CD4-positive, alpha-beta T cell (primary cell): Measurements from ENCODE around the gene KRT79. TPM values are rescaled to one million over a fixed set of nuclear protein-coding genes. Genes with fewer than 3 reads are reported as not detected.

Source experiments
- ATAC-seq: fragments of 200-7000 bp; cut with Tn5 transposase; one replicate; pipeline ENCODE4 v1.10.0; 2022; ENCODE audit warnings: mild to moderate bottlenecking; ENCODE audit not compliant: poor library complexity
- CTCF ChIA-PET: fragments of 350-600 bp; sonication (Branson Sonifier 250); formaldehyde crosslinking; loops from one replicate; lab custom pipeline; 2021; ENCODE audit warnings: antibody characterized with exemption, inconsistent platforms; lab: Charles Lee
- POLR2A ChIA-PET: fragments of 350-600 bp; sonication (Branson Sonifier 250); formaldehyde crosslinking; loops from one replicate; lab custom pipeline; 2021; ENCODE audit warnings: antibody characterized with exemption, inconsistent platforms; lab: Charles Lee
- DNase-seq, 14 experiments: peaks; one replicate each; pipeline ENCODE4 v3.0.0-alpha.2; 2013 to 2020; ENCODE audit warnings: mixed read lengths in 2 of 14
- H3K27ac ChIP-seq, 2 donors: one replicate each; pipeline versions ENCODE4 v1.5.1 to v1.7.0; 2013; ENCODE audit warnings: low read length in 2 of 2, low read depth in 1 of 2, mild to moderate bottlenecking in 1 of 2
- H3K27me3 ChIP-seq, 2 experiments: 1 replicate in 1 of 2; 2 replicates in 1 of 2; pipeline versions ENCODE4 v1.6.1 to v1.7.0; 2013; ENCODE audit warnings: low read length in 2 of 2, control low read depth in 1 of 2, mild to moderate bottlenecking in 1 of 2, moderate library complexity in 1 of 2; ENCODE audit not compliant: insufficient read depth in 2 of 2, control insufficient read depth in 1 of 2
- H3K36me3 ChIP-seq: one replicate; pipeline ENCODE4 v1.6.1; 2013; ENCODE audit warnings: low read length, control low read depth; ENCODE audit not compliant: insufficient read depth
- H3K4me1 ChIP-seq: one replicate; pipeline ENCODE4 v1.6.1; 2013; ENCODE audit warnings: low read length, control low read depth; ENCODE audit not compliant: insufficient read depth
- H3K4me3 ChIP-seq: one replicate; pipeline ENCODE4 v1.5.1; 2013; ENCODE audit warnings: mild to moderate bottlenecking, low read length, moderate library complexity
- H3K9me3 ChIP-seq, 2 experiments: 1 replicate in 1 of 2; 2 replicates in 1 of 2; pipeline versions ENCODE4 v1.6.1 to v1.7.0; 2013; ENCODE audit warnings: low read length in 2 of 2, mild to moderate bottlenecking in 2 of 2, control low read depth in 1 of 2, moderate library complexity in 1 of 2; ENCODE audit not compliant: control insufficient read depth in 1 of 2, insufficient read depth in 1 of 2
- H3K27ac Mint-ChIP-seq: one replicate; pipeline ENCODE4 v1.8.0; 2020; ENCODE audit warnings: mixed read lengths
- H3K27me3 Mint-ChIP-seq: one replicate; pipeline ENCODE4 v1.8.0; 2021; ENCODE audit warnings: mixed read lengths
- H3K36me3 Mint-ChIP-seq: one replicate; pipeline ENCODE4 v1.8.0; 2021; ENCODE audit warnings: low read depth, mixed read lengths
- H3K4me1 Mint-ChIP-seq: one replicate; pipeline ENCODE4 v1.8.0; 2021; ENCODE audit warnings: low read depth, mixed read lengths
- H3K4me3 Mint-ChIP-seq: one replicate; pipeline ENCODE4 v1.8.0; 2020; ENCODE audit warnings: mild to moderate bottlenecking, mixed read lengths
- H3K9me3 Mint-ChIP-seq: one replicate; pipeline ENCODE4 v1.8.0; 2020; ENCODE audit warnings: mixed read lengths
- intact Hi-C, 2 experiments: fragments of 100-400 bp; cut with DNase I in 1 of 2; cut with micrococcal nuclease in 1 of 2; formaldehyde crosslinking; loops; one replicate each; pipeline versions ENCODE4 v1.15.1 to v1.9.0; 2023 to 2025; cut with DNase I, micrococcal nuclease
- total RNA-seq, 174 experiments: library from RNA in 2 of 174; stranded (reverse) in 2 of 174; gene quantifications; one replicate each; pipeline ENCODE4 v1.2.3 and lab custom pipeline; 2021 to 2026
- TF ChIP-seq, protein P1 (sequence below): fragments of 200-600 bp; IDR thresholded peaks from one replicate; pipeline ENCODE4 v1.8.0; 2022; ENCODE audit warnings: antibody characterized with exemption, mild to moderate bottlenecking

The KRT79 gene
- total RNA-seq, 2 experiments from 2014 or later, result not detected

DNA sequence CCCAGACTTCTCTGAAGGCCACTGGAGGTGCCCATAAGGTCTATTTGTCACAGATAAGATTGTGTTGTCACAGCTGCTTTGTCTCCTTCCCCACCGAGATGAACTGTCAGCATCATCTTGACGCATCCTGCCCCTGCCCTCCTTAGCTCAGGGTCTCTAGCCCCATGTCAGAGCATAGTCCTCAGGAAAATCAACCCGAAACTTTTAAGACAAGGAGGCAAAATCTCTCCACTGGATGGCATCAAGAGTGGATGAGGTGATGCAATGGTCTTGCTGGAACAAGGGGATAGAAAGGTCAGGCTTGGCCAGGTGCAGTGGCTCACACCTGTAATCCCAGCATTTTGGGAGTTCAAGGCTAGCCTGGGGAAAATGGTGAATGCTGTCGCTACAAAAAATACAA lies 8.2 kb downstream of the KRT79 start:
- TF ChIP-seq, protein P1, sequence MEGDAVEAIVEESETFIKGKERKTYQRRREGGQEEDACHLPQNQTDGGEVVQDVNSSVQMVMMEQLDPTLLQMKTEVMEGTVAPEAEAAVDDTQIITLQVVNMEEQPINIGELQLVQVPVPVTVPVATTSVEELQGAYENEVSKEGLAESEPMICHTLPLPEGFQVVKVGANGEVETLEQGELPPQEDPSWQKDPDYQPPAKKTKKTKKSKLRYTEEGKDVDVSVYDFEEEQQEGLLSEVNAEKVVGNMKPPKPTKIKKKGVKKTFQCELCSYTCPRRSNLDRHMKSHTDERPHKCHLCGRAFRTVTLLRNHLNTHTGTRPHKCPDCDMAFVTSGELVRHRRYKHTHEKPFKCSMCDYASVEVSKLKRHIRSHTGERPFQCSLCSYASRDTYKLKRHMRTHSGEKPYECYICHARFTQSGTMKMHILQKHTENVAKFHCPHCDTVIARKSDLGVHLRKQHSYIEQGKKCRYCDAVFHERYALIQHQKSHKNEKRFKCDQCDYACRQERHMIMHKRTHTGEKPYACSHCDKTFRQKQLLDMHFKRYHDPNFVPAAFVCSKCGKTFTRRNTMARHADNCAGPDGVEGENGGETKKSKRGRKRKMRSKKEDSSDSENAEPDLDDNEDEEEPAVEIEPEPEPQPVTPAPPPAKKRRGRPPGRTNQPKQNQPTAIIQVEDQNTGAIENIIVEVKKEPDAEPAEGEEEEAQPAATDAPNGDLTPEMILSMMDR, result no peak
- ATAC-seq, result no peak

DNA sequence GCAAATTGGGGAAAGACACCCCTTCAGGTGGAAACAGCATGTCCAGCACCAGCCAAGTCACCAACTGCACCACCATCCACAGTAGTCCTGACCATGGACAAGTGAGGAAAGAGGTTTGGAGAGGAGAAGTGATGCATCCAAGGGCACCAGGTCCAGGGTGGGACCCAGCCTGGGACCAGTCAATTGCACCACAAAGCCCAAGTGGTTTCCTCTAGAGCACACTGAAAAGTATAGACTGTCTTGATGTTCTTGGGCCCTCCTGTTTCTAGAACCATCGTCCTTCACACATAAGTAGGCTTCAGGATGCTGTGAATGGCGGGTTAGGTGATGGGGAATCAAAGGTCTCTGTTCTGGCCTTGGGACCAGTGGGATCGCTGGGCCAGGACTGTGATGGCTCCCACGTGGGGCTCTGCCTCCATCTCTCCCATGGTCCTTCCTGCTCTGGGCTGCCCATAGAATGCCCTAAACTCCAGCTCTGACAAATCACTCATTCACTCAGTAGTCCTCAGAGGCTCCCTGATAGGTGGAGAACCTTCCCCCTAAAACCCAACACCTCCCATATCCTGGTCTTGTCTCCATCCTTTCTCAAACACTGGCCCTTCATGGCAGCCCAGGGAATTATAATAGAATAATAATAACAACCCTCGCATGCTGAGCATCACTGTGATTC lies 9.2 kb downstream of the KRT79 start:
- Histone ChIP-seq H3K27me3 (no peaks in the 10 kb centered on the region), H3K27ac (no peak overlapping the region), H3K9me3 (no peaks in the 10 kb centered on the region), H3K36me3 (no peaks in the 10 kb centered on the region), H3K4me3 (no peak overlapping the region), H3K4me1 (peaks cover 5% of the 10 kb centered on the region)
- H3K36me3 Mint-ChIP-seq, result no peaks in the 10 kb centered on the region
- TF ChIP-seq, protein P1, result no peak
- CTCF ChIA-PET, result no interaction called here
- intact Hi-C loops, result no loop called here
- no peaks in the 10 kb centered on the region for H3K27me3 Mint-ChIP-seq
- H3K9me3 Mint-ChIP-seq, result no peaks in the 10 kb centered on the region
- no peak overlapping the region for H3K27ac Mint-ChIP-seq
- no peak overlapping the region for H3K4me3 Mint-ChIP-seq
- peaks cover 12% of the 10 kb centered on the region for H3K4me1 Mint-ChIP-seq
- POLR2A ChIA-PET, result no interaction called here
- DNase-seq (no peak), ATAC-seq (no peak)

More for the DNA sequence above, 8.2 kb downstream of the KRT79 start:
- Mint-ChIP-seq H3K36me3 (no peaks in the 10 kb centered on the region), H3K4me1 (peaks cover 12% of the 10 kb centered on the region), H3K27me3 (no peaks in the 10 kb centered on the region), H3K9me3 (no peaks in the 10 kb centered on the region), H3K4me3 (no peak overlapping the region), H3K27ac (no peak overlapping the region)
- Histone ChIP-seq H3K27me3 (no peaks in the 10 kb centered on the region), H3K27ac (no peak overlapping the region), H3K4me3 (no peak overlapping the region), H3K4me1 (peaks cover 5% of the 10 kb centered on the region), H3K9me3 (no peaks in the 10 kb centered on the region), H3K36me3 (no peaks in the 10 kb centered on the region)
- ChIA-PET POLR2A (no interaction called here), CTCF (no interaction called here)
- DNase-seq, result no peak
- intact Hi-C loops, result no loop called here

DNA sequence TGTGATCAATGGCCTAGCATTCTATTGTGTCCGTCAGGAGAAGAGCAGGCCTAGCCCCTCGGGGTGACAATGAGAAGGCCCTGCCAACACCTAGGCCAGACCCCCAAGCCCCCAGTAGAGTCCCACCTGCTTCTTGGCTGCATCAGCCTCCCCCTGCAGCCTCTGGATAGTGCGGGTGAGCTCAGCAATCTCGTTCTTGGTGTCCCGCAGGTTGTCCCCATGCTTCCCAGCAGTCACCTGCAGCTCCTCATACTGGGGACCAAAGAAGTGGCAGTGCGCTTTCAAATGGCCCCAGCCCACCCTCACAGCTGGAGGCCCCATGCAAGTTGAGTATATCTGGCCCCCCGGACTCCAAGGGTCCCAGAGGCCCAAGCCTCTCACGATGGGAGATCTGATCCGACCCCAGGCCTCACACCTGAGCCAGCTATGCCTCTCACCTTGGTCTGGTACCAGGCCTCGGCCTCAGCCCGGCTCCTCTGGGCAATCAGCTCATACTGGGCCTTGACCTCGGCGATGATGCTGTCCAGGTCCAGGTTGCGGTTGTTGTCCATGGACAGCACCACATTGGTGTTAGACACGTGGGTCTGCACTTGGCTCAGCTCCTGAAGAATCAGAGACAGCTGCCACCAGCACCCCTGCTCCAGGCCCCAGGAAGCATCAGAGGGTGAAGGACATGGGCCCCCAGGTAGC lies 10.2 kb downstream of the KRT79 start:
- no peak overlapping the region for H3K4me3 Mint-ChIP-seq
- TF ChIP-seq, protein P1, result no peak
- H3K36me3 Mint-ChIP-seq, result no peaks in the 10 kb centered on the region
- Histone ChIP-seq H3K4me1 (peaks cover 5% of the 10 kb centered on the region), H3K36me3 (no peaks in the 10 kb centered on the region), H3K9me3 (no peaks in the 10 kb centered on the region), H3K4me3 (no peak overlapping the region), H3K27me3 (peaks cover 0 to under 1% of the 10 kb centered on the region in 2 experiments), H3K27ac (no peak overlapping the region)
- ATAC-seq, result no peak
- CTCF ChIA-PET, result no interaction called here
- DNase-seq, result no peak
- H3K9me3 Mint-ChIP-seq, result no peaks in the 10 kb centered on the region
- peaks cover 8% of the 10 kb centered on the region for H3K4me1 Mint-ChIP-seq
- POLR2A ChIA-PET, result no interaction called here
- no peaks in the 10 kb centered on the region for H3K27me3 Mint-ChIP-seq
- intact Hi-C loops, result no loop called here
- no peak overlapping the region for H3K27ac Mint-ChIP-seq
